Colon (tissue), 2 donors: ENCODE results near the gene GIMAP1.

Source experiments
- FAIRE-seq: peaks from 2 replicates; lab custom pipeline; 2012; peaks lifted over from hg19 to GRCh38; lab: Jason Lieb, UNC
- donor health status: control.
- donor health status: control.

GIMAP1 gene

DNA sequence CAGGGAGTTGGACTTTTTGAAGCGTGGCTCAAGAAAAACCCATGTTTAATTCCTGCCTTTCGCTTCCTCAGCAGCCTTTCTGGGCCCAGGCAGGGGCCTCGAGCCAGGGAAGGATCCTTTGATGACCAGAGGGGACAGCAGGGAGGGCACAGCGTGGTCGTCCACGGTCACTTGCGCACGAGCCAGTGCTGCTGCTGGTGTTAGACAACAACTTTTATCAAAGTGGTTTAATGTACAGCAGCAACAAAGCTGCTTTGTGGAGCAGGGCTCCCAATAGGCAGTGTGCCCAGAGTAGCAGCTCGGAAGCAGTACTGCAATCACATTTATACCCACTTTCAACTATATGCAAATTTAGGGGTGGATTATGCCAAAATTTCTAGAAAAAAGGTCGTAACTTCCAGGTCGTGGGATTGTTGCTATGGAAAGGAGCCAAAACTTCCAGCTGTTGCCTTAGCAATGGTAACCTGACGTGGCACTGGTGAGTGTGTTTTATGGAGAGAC lies 6.1 kb downstream of the GIMAP1 start:
- no peak for FAIRE-seq

GRCh38 chr7:150723467-150723866 lies 7.1 kb downstream of the GIMAP1 start:
- FAIRE-seq = no peak

- no peak for FAIRE-seq
Measured at GRCh38 chr7:150727381-150727780, 11.0 kb downstream of the GIMAP1 start.

GRCh38 chr7:150728011-150728410 lies 11.6 kb downstream of the GIMAP1 start:
- FAIRE-seq = no peak

DNA sequence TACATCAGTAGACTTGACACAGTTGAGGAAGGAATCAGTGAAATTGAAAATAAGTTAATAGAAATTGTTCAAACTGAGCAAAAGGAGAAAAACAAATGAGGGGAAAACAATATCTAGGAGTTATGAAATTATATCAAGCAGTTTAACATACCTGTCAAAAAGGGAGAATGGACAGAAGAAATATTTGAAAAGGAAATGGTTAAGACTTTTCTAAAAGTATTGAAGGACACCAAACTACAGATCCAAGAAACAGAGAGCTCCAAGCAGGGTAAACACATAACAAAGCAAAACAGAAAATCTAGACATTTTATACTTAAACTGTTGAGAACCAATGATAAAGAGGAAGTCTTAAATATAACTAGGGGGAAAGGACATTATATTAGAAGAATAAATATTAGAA lies 12.2 kb downstream of the GIMAP1 start:
- FAIRE-seq = no peak

DNA sequence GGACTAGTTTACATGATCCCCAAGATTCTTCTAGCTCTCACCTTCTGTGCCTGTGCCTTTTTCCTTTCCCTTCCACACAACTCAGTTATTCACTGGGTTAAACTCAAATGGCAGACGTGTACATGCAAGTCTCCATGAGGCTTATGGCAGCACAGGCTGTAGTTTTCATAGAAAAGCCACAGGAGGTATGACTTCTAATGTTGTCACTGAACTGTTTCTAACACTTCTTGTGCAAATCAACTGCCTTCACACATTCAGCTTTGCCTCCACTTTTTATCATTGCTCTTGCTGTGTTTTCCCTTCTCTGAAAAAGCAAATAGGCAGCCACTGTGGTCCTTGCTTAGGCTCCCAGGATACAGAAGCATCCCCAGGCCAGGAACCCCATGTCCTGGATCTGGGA lies 15.5 kb downstream of the GIMAP1 start:
- no peak for FAIRE-seq

DNA sequence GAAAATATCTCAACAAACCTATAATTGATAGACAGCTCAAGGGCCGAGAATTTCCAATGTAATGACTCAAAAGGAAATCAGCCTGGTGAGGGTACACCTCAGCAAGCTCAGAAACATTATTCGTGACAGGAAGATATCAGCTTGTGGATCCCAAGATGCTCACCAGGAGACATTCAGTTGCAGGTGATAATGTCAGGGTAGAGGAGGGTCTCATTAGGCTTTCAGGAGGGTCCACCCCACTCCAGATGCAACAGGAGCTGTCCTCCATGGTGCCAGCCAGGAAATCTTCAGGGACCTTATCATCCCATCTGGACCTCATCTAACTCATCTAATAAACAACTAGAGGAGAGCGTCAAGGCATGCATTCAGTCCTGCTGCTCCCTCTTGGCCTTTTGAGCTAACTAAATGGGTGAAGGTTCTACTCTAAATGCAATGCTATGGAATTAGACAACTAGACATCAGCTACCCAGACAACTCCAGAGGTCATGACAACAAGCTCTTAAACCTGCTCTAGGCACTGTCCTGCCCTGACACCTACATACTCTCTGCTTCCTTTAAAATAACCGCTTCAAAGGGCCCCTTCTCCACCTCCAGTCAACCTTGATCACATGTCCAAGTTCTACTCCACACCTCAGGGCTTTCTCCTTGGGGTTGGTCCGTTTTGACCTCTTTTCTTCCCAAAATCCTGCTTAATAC lies 16.5 kb downstream of the GIMAP1 start:
- no peak for FAIRE-seq

DNA sequence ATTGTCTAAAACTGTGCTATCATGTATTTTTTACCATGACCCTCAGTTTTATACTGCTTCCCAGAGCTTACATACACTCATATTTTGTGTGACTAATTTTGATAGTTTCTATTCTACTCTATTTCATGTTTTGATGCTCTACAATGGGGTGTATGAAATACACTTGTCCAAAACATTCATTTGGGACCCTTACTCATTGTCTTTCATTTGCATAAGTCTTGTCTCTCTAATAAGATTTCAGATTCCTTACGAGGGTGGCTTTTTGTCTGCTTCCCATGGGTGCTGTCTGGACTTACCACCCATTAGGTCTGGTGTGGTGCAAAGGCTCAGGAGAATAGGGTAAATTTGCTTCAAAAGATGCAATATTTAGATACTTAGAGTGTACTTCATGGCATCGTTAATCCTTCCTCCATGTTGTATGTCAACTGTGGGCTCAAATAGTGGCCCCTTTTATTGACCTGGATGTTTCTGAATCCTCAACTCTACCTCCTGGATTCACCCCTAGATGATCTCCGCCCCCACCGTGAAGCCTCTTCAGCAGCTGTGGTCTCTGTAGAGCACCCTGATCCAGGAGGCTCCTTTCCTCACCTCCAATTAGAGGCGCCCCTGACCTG lies 17.2 kb downstream of the GIMAP1 start:
- FAIRE-seq = no peak

DNA sequence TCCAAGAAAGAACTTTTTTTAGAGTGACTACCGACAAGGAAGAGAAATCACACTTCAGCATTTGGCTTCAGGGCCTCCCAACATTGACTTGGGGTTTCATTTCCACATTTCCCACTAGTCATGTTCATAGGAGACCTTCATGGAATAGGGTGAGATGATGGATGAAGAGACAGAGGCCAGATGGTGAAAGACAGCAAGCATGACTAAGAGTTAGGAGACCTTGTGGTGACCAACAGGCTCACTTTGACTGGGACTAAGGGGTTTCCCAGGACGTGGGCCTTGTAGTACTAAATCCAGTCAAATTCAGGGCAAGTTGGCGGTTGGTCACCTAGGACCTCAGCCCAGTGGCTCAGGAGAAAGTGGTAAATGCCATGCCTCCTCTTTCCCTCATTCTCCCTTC lies 17.8 kb downstream of the GIMAP1 start:
- no peak for FAIRE-seq

- no peak for FAIRE-seq
Measured at GRCh38 chr7:150735596-150736358, 19.4 kb downstream of the GIMAP1 start.

- no peak for FAIRE-seq
Measured at GRCh38 chr7:150736864-150737263, 20.5 kb downstream of the GIMAP1 start.

- no peak for FAIRE-seq
Measured at GRCh38 chr7:150737265-150738055, 21.0 kb downstream of the GIMAP1 start, which contains the start of gene GIMAP5. Gene GIMAP5, plus strand, starts transcription at chr7:150737418. Its CDS starts 3,467 bp downstream, at chr7:150740885.

GRCh38 chr7:150738092-150738491 lies 21.7 kb downstream of the GIMAP1 start:
- no peak for FAIRE-seq

DNA sequence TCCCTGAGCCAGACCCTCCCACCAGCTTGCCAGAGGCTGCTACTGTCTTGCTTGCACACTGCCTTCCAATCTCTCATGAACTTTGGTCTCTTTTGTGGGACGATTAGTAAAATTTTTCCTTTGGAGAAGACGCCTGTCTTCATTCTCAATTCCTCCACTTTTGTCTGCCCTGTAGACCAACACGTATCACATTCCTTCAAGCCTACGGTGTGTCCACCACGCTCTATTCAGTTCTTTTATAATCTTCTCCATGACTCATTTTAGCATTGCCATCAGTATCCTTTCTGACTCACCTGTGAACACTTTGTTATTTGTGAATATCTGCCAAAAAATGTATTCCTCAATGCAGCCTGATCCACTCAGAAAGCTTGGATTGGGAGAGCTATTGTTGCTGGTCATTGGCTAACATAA lies 22.2 kb downstream of the GIMAP1 start:
- FAIRE-seq = no peak

- no peak for FAIRE-seq
Measured at GRCh38 chr7:150739033-150739432, 22.6 kb downstream of the GIMAP1 start.

DNA sequence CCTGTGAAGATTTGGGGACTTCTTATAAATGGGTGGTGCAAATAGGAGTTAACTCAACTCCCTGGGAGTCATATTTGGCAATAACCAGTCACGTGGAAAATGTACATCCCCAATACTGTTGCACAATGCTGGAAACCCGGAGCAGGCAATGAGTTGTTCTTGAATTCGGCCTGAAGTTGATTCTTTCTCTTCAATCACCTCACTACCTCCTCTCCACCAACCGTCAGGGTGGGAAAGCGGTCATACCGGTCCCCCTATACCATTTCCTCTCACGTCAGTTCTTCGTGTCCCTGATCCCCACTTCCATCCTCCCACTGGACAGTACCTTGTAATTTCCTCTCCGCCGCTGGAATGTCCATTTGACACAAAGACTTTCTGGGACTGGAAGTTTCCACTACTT lies 23.6 kb downstream of the GIMAP1 start:
- FAIRE-seq = no peak

GRCh38 chr7:150742286-150742968 lies 26.0 kb downstream of the GIMAP1 start:
- no peak for FAIRE-seq

- FAIRE-seq = no peak
Measured at GRCh38 chr7:150744041-150744656, 27.7 kb downstream of the GIMAP1 start.

DNA sequence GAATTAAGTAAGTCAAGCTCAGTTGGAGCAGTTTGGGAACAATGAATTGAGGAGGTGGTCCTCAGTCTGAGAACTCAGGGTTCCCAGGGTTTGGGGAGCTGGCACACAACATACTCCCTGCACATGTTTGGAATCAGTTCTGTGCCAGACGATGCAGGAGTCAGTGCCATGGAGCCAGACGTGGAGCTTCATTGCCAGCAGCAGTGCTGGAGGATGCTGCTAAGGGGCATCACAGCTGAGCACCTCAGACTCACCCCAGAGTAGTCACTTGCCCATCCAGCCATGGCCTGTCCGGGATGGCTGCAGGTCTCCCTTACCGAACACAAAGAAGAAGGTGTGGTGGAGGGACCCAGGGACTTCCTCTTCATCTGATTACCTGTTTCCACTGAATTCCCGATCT lies 28.7 kb downstream of the GIMAP1 start:
- FAIRE-seq = no peak

DNA sequence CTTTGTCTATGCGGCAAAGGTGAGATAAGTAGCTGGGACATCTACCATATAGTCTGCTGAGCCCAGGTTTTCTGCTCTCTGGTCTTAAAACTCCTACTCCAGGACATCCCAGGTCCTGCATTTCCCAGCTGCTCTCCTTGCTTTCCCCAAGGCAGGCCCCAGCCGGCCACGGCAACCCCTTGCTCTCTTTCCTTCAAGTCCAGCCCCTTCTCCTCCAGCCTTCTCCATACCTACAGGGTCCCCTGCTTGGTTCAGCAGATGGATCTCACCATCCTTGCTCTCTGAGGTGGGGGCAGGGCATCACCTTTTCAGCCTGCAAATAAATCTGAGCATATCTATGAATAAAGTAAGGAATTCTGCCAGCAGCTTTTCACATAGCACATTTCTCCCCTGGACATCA lies 29.5 kb downstream of the GIMAP1 start:
- no peak for FAIRE-seq

GRCh38 chr7:150746921-150747320 lies 30.5 kb downstream of the GIMAP1 start:
- no peak for FAIRE-seq
